GM23338 (cell line): ENCODE data around the gene CDCA7. TPM values are rescaled to one million over a fixed set of nuclear protein-coding genes. Genes with fewer than 3 reads are reported as not detected.

Source experiments
- ATAC-seq: fragments of 200-7000 bp; cut with Tn5 transposase; 3 replicates; pipeline ENCODE4 v1.9.1; 2020
- DNase-seq: peaks from one replicate; pipeline ENCODE4 v3.0.0-alpha.2; 2015; ENCODE audit warnings: low spot score
- H2AFZ ChIP-seq: fragments of 200-600 bp; sonication (generic); 2 replicates; pipeline ENCODE4 v1.8.0; 2016; ENCODE audit warnings: antibody characterized with exemption, mild to moderate bottlenecking, moderate library complexity
- H3F3A ChIP-seq: fragments of 200-600 bp; sonication (generic); replicated peaks from 2 replicates; pipeline ENCODE4 v1.8.0; 2017; ENCODE audit warnings: antibody characterized with exemption, mixed run types, low read depth
- H3K27ac ChIP-seq: fragments of 200-600 bp; sonication (generic); 2 replicates; pipeline ENCODE4 v1.6.1; 2016; ENCODE audit warnings: low read depth
- H3K27me3 ChIP-seq: fragments of 200-600 bp; sonication (generic); 2 replicates; pipeline ENCODE4 v1.8.0; 2016; ENCODE audit warnings: mild to moderate bottlenecking, mixed run types, moderate library complexity; ENCODE audit not compliant: insufficient read depth
- H3K36me3 ChIP-seq: fragments of 200-600 bp; sonication (generic); 2 replicates; pipeline ENCODE4 v1.8.0; 2016; ENCODE audit warnings: mild to moderate bottlenecking; ENCODE audit not compliant: insufficient read depth
- H3K4me1 ChIP-seq: fragments of 200-600 bp; sonication (generic); 2 replicates; pipeline ENCODE4 v1.8.0; 2016; ENCODE audit warnings: mild to moderate bottlenecking, moderate library complexity; ENCODE audit not compliant: insufficient read depth
- H3K4me2 ChIP-seq: fragments of 200-600 bp; sonication (generic); 2 replicates; pipeline ENCODE4 v1.7.1; 2017; ENCODE audit warnings: mixed run types
- H3K4me3 ChIP-seq: fragments of 200-600 bp; sonication (generic); 2 replicates; pipeline ENCODE4 v1.6.1; 2016; ENCODE audit warnings: mixed run types
- H3K79me2 ChIP-seq: fragments of 200-600 bp; sonication (generic); replicated peaks from 2 replicates; pipeline ENCODE4 v1.8.0; 2017; ENCODE audit warnings: mild to moderate bottlenecking; ENCODE audit not compliant: insufficient read depth
- H3K9me2 ChIP-seq: fragments of 200-600 bp; sonication (generic); 2 replicates; pipeline ENCODE4 v1.8.0; 2017; ENCODE audit not compliant: insufficient read depth
- H4K20me1 ChIP-seq: fragments of 200-600 bp; sonication (generic); replicated peaks from 2 replicates; pipeline ENCODE4 v1.8.0; 2017; ENCODE audit warnings: mild to moderate bottlenecking; ENCODE audit not compliant: insufficient read depth
- H3K27ac Mint-ChIP-seq: 2 replicates; pipeline ENCODE4 v1.8.0; 2020; ENCODE audit warnings: inconsistent platforms, mild to moderate bottlenecking, moderate library complexity, mixed read lengths
- H3K27me3 Mint-ChIP-seq: 3 replicates; pipeline ENCODE4 v1.8.0; 2022; ENCODE audit warnings: low read depth, mild to moderate bottlenecking, moderate library complexity, mixed read lengths, inconsistent platforms; ENCODE audit not compliant: insufficient read depth, poor library complexity
- H3K36me3 Mint-ChIP-seq: 3 replicates; pipeline ENCODE4 v1.8.0; 2021; ENCODE audit warnings: low read depth, mild to moderate bottlenecking, inconsistent platforms, moderate library complexity, mixed read lengths
- H3K4me1 Mint-ChIP-seq: 3 replicates; pipeline ENCODE4 v1.8.0; 2020; ENCODE audit warnings: mild to moderate bottlenecking, inconsistent platforms, mixed read lengths
- H3K4me3 Mint-ChIP-seq: 3 replicates; pipeline ENCODE4 v1.8.0; 2021; ENCODE audit warnings: moderate library complexity, mild to moderate bottlenecking, inconsistent platforms, mixed read lengths
- H3K9me3 Mint-ChIP-seq: 3 replicates; pipeline ENCODE4 v1.8.0; 2020; ENCODE audit warnings: moderate library complexity, mild to moderate bottlenecking, inconsistent platforms, mixed read lengths
- CREB1 ChIP-seq: fragments of 250-450 bp; sonication (Bioruptor Pico); IDR thresholded peaks from 2 replicates; pipeline ENCODE4 v1.5.0; 2020; ENCODE audit warnings: low read depth, mild to moderate bottlenecking, moderate library complexity
- CTCF ChIP-seq, 2 experiments: fragments of 200-600 bp in 1 of 2; sonication (generic) in 1 of 2; conservative IDR thresholded peaks; 2 replicates each; pipeline versions ENCODE4 v1.5.1 to v1.6.1; 2016 to 2017; ENCODE audit warnings: antibody characterized with exemption in 2 of 2, low read depth in 2 of 2, mild to moderate bottlenecking in 2 of 2, moderate library complexity in 1 of 2
- EZH2 ChIP-seq: fragments of 200-600 bp; sonication (generic); IDR thresholded peaks from one replicate; pipeline ENCODE4 v1.8.0; 2017; ENCODE audit warnings: antibody characterized with exemption, mild to moderate bottlenecking, low read depth; ENCODE audit not compliant: unreplicated experiment
- EZH2phosphoT487 ChIP-seq: fragments of 200-600 bp; sonication (generic); IDR thresholded peaks from one replicate; pipeline ENCODE4 v1.8.1; 2018; ENCODE audit warnings: antibody characterized with exemption; ENCODE audit not compliant: unreplicated experiment
- JUNB ChIP-seq: IDR thresholded peaks from one replicate; pipeline ENCODE4 v1.6.1; 2016; ENCODE audit warnings: antibody characterized with exemption; ENCODE audit not compliant: unreplicated experiment
- NANOG ChIP-seq: IDR thresholded peaks from 2 replicates; pipeline ENCODE4 v1.6.1; 2016; ENCODE audit warnings: antibody characterized with exemption, borderline replicate concordance
- POLR2AphosphoS5 ChIP-seq: IDR thresholded peaks from 2 replicates; pipeline ENCODE4 v1.6.1; 2016; ENCODE audit warnings: antibody characterized with exemption, low read depth
- STAT1 ChIP-seq: IDR thresholded peaks from one replicate; pipeline ENCODE4 v1.6.1; 2016; ENCODE audit warnings: antibody characterized with exemption; ENCODE audit not compliant: unreplicated experiment
- ZNF114 ChIP-seq: fragments of 250-450 bp; sonication (Bioruptor Pico); IDR thresholded peaks from 2 replicates; pipeline ENCODE4 v1.5.0; 2020; ENCODE audit warnings: mild to moderate bottlenecking, moderate library complexity
- ZNF331 ChIP-seq: fragments of 250-450 bp; sonication (Bioruptor Pico); IDR thresholded peaks from 2 replicates; pipeline ENCODE4 v1.5.0; 2020; ENCODE audit warnings: low read depth, mild to moderate bottlenecking, moderate library complexity
- ZNF462 ChIP-seq: fragments of 250-450 bp; sonication (Bioruptor Pico); IDR thresholded peaks from 2 replicates; pipeline ENCODE4 v1.5.0; 2020; ENCODE audit warnings: mild to moderate bottlenecking, moderate library complexity
- polyA plus RNA-seq: library from polyadenylated mRNA; unstranded; fragments of >200 nt; fragmentation: Nextera tagmentation; extraction: Ambion mirVana; gene quantifications from 2 replicates; pipeline ENCODE4 v1.2.1, GENCODE V29; 2016
- total RNA-seq: library from RNA; depleted of rRNA; stranded (reverse); fragments of >200 nt; shearing (Covaris generic); gene quantifications from 2 replicates; pipeline ENCODE4 v1.2.3, GENCODE V29; 2014
- TF ChIP-seq, protein P1 (sequence below): IDR thresholded peaks from one replicate; pipeline ENCODE4 v1.6.1; 2018; ENCODE audit warnings: antibody characterized with exemption; ENCODE audit not compliant: unreplicated experiment
- TF ChIP-seq, protein P2 (sequence below): IDR thresholded peaks from 2 replicates; pipeline ENCODE4 v1.6.1; 2016; ENCODE audit warnings: antibody characterized with exemption

CDCA7 gene
- total and polyA plus RNA-seq, 2 experiments from 2014 or later, result 63.7 to 95.5 TPM

DNA sequence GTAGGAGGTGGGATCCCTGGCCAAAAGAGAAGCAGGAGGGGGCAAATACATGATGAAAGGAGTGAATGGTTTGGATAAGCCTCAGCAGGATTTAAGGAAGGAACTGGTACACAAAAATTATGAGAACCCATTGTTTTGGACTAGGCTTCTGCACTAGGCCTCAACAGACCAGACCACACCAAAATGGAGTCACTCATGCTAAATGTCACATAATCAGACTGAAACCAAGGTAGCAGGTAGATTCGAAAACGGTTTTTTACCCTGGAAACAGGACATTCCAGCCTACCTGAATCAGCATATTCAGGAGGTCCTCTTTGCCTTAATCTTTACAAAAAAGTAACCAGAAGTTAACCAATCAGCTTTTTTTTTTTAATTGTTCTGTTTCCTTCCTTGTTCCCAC, 49.4 kb upstream of the CDCA7 start:
- Histone ChIP-seq H3K36me3 (peaks cover 2% of the 10 kb centered on the region), H2AFZ (no peak overlapping the region), H3K4me3 (no peak overlapping the region), H3K9me2 (peaks cover 8% of the 10 kb centered on the region; the same call in 1 of the 2 replicates), H3K27me3 (no peaks in the 10 kb centered on the region), H3K4me1 (peaks cover 45% of the 10 kb centered on the region), H3F3A (no peaks in the 10 kb centered on the region), H3K79me2 (no peaks in the 10 kb centered on the region), H4K20me1 (no peaks in the 10 kb centered on the region), H3K4me2 (no peak overlapping the region), H3K27ac (0 out of 2 replicates have a peak overlapping the region, but pooled peaks have one; percentile 66)
- H3K9me3 Mint-ChIP-seq, result peaks cover 44% of the 10 kb centered on the region
- no peak overlapping the region for H3K27ac Mint-ChIP-seq
- no peak for TF ChIP-seq POLR2AphosphoS5
- no peak for TF ChIP-seq EZH2phosphoT487
- no peak for TF ChIP-seq CREB1 (CRISPR knock-in tag)
- TF ChIP-seq JUNB, result no peak
- TF ChIP-seq ZNF114, result no peak
- no peak for TF ChIP-seq STAT1
- no peak for TF ChIP-seq ZNF331 (CRISPR knock-in tag)
- TF ChIP-seq, protein P1, sequence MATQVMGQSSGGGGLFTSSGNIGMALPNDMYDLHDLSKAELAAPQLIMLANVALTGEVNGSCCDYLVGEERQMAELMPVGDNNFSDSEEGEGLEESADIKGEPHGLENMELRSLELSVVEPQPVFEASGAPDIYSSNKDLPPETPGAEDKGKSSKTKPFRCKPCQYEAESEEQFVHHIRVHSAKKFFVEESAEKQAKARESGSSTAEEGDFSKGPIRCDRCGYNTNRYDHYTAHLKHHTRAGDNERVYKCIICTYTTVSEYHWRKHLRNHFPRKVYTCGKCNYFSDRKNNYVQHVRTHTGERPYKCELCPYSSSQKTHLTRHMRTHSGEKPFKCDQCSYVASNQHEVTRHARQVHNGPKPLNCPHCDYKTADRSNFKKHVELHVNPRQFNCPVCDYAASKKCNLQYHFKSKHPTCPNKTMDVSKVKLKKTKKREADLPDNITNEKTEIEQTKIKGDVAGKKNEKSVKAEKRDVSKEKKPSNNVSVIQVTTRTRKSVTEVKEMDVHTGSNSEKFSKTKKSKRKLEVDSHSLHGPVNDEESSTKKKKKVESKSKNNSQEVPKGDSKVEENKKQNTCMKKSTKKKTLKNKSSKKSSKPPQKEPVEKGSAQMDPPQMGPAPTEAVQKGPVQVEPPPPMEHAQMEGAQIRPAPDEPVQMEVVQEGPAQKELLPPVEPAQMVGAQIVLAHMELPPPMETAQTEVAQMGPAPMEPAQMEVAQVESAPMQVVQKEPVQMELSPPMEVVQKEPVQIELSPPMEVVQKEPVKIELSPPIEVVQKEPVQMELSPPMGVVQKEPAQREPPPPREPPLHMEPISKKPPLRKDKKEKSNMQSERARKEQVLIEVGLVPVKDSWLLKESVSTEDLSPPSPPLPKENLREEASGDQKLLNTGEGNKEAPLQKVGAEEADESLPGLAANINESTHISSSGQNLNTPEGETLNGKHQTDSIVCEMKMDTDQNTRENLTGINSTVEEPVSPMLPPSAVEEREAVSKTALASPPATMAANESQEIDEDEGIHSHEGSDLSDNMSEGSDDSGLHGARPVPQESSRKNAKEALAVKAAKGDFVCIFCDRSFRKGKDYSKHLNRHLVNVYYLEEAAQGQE, result no peak
- no peak for TF ChIP-seq ZNF462 (CRISPR knock-in tag)
- TF ChIP-seq, protein P2, sequence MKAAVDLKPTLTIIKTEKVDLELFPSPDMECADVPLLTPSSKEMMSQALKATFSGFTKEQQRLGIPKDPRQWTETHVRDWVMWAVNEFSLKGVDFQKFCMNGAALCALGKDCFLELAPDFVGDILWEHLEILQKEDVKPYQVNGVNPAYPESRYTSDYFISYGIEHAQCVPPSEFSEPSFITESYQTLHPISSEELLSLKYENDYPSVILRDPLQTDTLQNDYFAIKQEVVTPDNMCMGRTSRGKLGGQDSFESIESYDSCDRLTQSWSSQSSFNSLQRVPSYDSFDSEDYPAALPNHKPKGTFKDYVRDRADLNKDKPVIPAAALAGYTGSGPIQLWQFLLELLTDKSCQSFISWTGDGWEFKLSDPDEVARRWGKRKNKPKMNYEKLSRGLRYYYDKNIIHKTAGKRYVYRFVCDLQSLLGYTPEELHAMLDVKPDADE, result no peak
- no peak for TF ChIP-seq CTCF (conservative IDR thresholded peaks at IDR 0.05; ENCODE audit: low read depth in 2 of 2)
- no peak for TF ChIP-seq NANOG
- TF ChIP-seq EZH2, result no peak
- DNase-seq, result no peak
- H3K27me3 Mint-ChIP-seq, result peaks cover 7% of the 10 kb centered on the region
- no peak overlapping the region for H3K4me3 Mint-ChIP-seq
- H3K36me3 Mint-ChIP-seq, result peaks cover 31% of the 10 kb centered on the region
- no peak for ATAC-seq
- peaks cover 41% of the 10 kb centered on the region for H3K4me1 Mint-ChIP-seq
